IMR-90 (cell line): ENCODE measurements around the gene YBX1. TPM values are rescaled to one million over a fixed set of nuclear protein-coding genes. Genes with fewer than 3 reads are reported as not detected.
A peak's percentile ranks its signal among the peaks of the same experiment; 100 is the strongest.

ENCODE experiments used
- ATAC-seq: fragments of 200-7000 bp; cut with Tn5 transposase; 2 replicates; pipeline ENCODE4 v1.9.1; 2020; ENCODE audit warnings: low read depth, mild to moderate bottlenecking, moderate library complexity
- BruUV-seq: library from RNA; stranded (reverse); fragments of 400-500 nt; replicated peaks from 2 replicates; lab custom pipeline; 2021; lab: Mats Ljungman, UMichigan
- CTCF ChIA-PET: fragments of 300-600 bp; formaldehyde crosslinking; extraction: SDS; loops from one replicate; lab custom pipeline; 2021; ENCODE audit warnings: antibody characterized with exemption; lab: Yijun Ruan, JAX
- POLR2A ChIA-PET: fragments of 300-600 bp; sonication (Branson Sonifier 250); formaldehyde crosslinking; loops from one replicate; lab custom pipeline; 2022; ENCODE audit warnings: antibody characterized with exemption; ENCODE audit not compliant: unreplicated experiment; lab: Charles Lee
- DNase-seq: peaks from one replicate; pipeline ENCODE4 v3.0.0; 2013
- H2AFZ ChIP-seq: replicated peaks from 2 replicates; pipeline ENCODE3; 2013; ENCODE audit warnings: low read length, mild to moderate bottlenecking; ENCODE audit not compliant: poor library complexity
- H2AK5ac ChIP-seq: 2 replicates; pipeline ENCODE4 v1.6.1; 2013; ENCODE audit warnings: low read depth, low read length, inconsistent platforms
- H2AK9ac ChIP-seq: replicated peaks from 2 replicates; pipeline ENCODE3; 2013; ENCODE audit warnings: mild to moderate bottlenecking, low read depth, low read length, moderate library complexity; ENCODE audit not compliant: poor library complexity
- H2BK120ac ChIP-seq: 2 replicates; pipeline ENCODE4 v1.6.1; 2013; ENCODE audit warnings: low read depth, low read length, inconsistent platforms
- H2BK15ac ChIP-seq: 3 replicates; pipeline ENCODE4 v1.6.1; 2013; ENCODE audit warnings: low read depth, low read length, inconsistent platforms
- H2BK20ac ChIP-seq: 2 replicates; pipeline ENCODE4 v1.6.1; 2013; ENCODE audit warnings: low read depth, mild to moderate bottlenecking, inconsistent platforms, low read length, moderate library complexity
- H2BK5ac ChIP-seq: 2 replicates; pipeline ENCODE4 v1.6.1; 2013; ENCODE audit warnings: mild to moderate bottlenecking, low read depth, low read length, inconsistent platforms; ENCODE audit not compliant: poor library complexity, severe bottlenecking
- H3K14ac ChIP-seq: replicated peaks from 2 replicates; pipeline ENCODE4 v1.6.1; 2013; ENCODE audit warnings: low read depth, low read length, inconsistent platforms
- H3K18ac ChIP-seq: 2 replicates; pipeline ENCODE4 v1.6.1; 2013; ENCODE audit warnings: low read depth, low read length, control low read depth
- H3K23ac ChIP-seq: 2 replicates; pipeline ENCODE4 v1.6.1; 2013; ENCODE audit warnings: low read depth, low read length, inconsistent platforms
- H3K27ac ChIP-seq: 2 replicates; pipeline ENCODE4 v1.5.1; 2013; ENCODE audit warnings: mild to moderate bottlenecking, control low read depth, low read length; ENCODE audit not compliant: insufficient read depth
- H3K27me3 ChIP-seq: 2 replicates; pipeline ENCODE4 v1.6.1; 2013; ENCODE audit warnings: low read length; ENCODE audit not compliant: control insufficient read depth, insufficient read depth
- H3K36me3 ChIP-seq: 2 replicates; pipeline ENCODE4 v1.6.1; 2013; ENCODE audit warnings: low read length, mixed read lengths; ENCODE audit not compliant: control insufficient read depth, insufficient read depth
- H3K4ac ChIP-seq: 2 replicates; pipeline ENCODE4 v1.6.1; 2013; ENCODE audit warnings: low read depth, low read length, inconsistent platforms
- H3K4me1 ChIP-seq: 2 replicates; pipeline ENCODE4 v1.6.1; 2013; ENCODE audit warnings: low read length, mixed read lengths; ENCODE audit not compliant: control insufficient read depth, insufficient read depth
- H3K4me2 ChIP-seq: 2 replicates; pipeline ENCODE4 v1.6.1; 2013; ENCODE audit warnings: low read depth, mild to moderate bottlenecking, control low read depth, low read length, moderate library complexity
- H3K4me3 ChIP-seq: 2 replicates; pipeline ENCODE4 v1.5.1; 2013; ENCODE audit warnings: low read depth, mild to moderate bottlenecking, control low read depth, low read length, moderate library complexity; ENCODE audit not compliant: insufficient read depth
- H3K56ac ChIP-seq: 2 replicates; pipeline ENCODE4 v1.6.1; 2013; ENCODE audit warnings: low read length, inconsistent platforms; ENCODE audit not compliant: insufficient read depth; ENCODE audit errors: extremely low read depth
- H3K79me1 ChIP-seq, 2 experiments: 2 replicates each; pipeline ENCODE4 v1.6.1; 2013; ENCODE audit warnings: low read length in 2 of 2, inconsistent platforms in 1 of 2, low read depth in 1 of 2
- H3K9ac ChIP-seq: 2 replicates; pipeline ENCODE4 v1.6.1; 2013; ENCODE audit warnings: low read depth, low read length, control low read depth
- H3K9me1 ChIP-seq: 2 replicates; pipeline ENCODE4 v1.6.1; 2013; ENCODE audit warnings: low read length, inconsistent platforms; ENCODE audit not compliant: insufficient read depth
- H3K9me3 ChIP-seq: 2 replicates; pipeline ENCODE4 v1.6.1; 2013; ENCODE audit warnings: low read length; ENCODE audit not compliant: control insufficient read depth, insufficient read depth
- H4K20me1 ChIP-seq: 2 replicates; pipeline ENCODE4 v1.6.1; 2013; ENCODE audit warnings: low read length, inconsistent platforms; ENCODE audit not compliant: insufficient read depth
- H4K5ac ChIP-seq: 2 replicates; pipeline ENCODE4 v1.6.1; 2013; ENCODE audit warnings: mild to moderate bottlenecking, low read depth, low read length, control low read depth
- H4K8ac ChIP-seq, 2 experiments: 2 replicates each; pipeline ENCODE4 v1.6.1; 2013; ENCODE audit warnings: low read depth in 2 of 2, low read length in 2 of 2, control low read depth in 1 of 2, inconsistent platforms in 1 of 2
- H4K91ac ChIP-seq: 2 replicates; pipeline ENCODE4 v1.6.1; 2013; ENCODE audit warnings: low read depth, low read length, inconsistent platforms; ENCODE audit not compliant: insufficient read depth
- BHLHE40 ChIP-seq: fragments of 150-350 bp; IDR thresholded peaks from 2 replicates; pipeline ENCODE4 v1.6.1; 2016; ENCODE audit warnings: mild to moderate bottlenecking, low read depth, low read length
- FOS ChIP-seq: fragments of 150-350 bp; IDR thresholded peaks from 2 replicates; pipeline ENCODE4 v1.6.1; 2016; ENCODE audit warnings: low read depth, low read length
- MAFK ChIP-seq: IDR thresholded peaks from 2 replicates; pipeline ENCODE4 v1.6.1; 2012; ENCODE audit warnings: low read depth, low read length, improper control_type of control experiment
- MXI1 ChIP-seq: IDR thresholded peaks from 2 replicates; pipeline ENCODE4 v1.6.1; 2012; ENCODE audit warnings: low read depth, mild to moderate bottlenecking, low read length, moderate library complexity, borderline replicate concordance
- USF2 ChIP-seq: fragments of 150-350 bp; IDR thresholded peaks from 2 replicates; pipeline ENCODE4 v1.6.1; 2017; ENCODE audit warnings: mild to moderate bottlenecking, antibody characterized with exemption, low read length, low read depth
- dilution Hi-C: fragments of 300-500 bp; cut with HindIII; formaldehyde crosslinking; loops from one replicate; pipeline ENCODE4 v1.14.3; 2018; ENCODE audit warnings: low sequenced_read_pairs; ENCODE audit not compliant: unreplicated experiment
- in situ Hi-C: fragments of 300-500 bp; cut with MboI; formaldehyde crosslinking; loops from 3 replicates; pipeline ENCODE4 v1.14.3; 2019; ENCODE audit warnings: low sequenced_read_pairs, inconsistent platforms, mixed read lengths
- intact Hi-C: fragments of 100-400 bp; cut with micrococcal nuclease; formaldehyde crosslinking; loops from 2 replicates; pipeline ENCODE4 v1.10.0; 2022
- polyA plus RNA-seq, 3 experiments: library from polyadenylated mRNA; depleted of rRNA; stranded (reverse); fragments of >200 nt; gene quantifications; 2 replicates each; pipeline ENCODE4 v1.2.3, GENCODE V29; 2012; ENCODE audit warnings: low replicate concordance in 1 of 3
- total RNA-seq: library from RNA; depleted of rRNA; stranded (reverse); fragments of >200 nt; gene quantifications from 2 replicates; pipeline ENCODE4 v1.2.3, GENCODE V29; 2012

The YBX1 gene
- total and polyA plus RNA-seq, 2 of the 4 experiments (the other 2 are of a cell fraction): 605 to 843 TPM

DNA sequence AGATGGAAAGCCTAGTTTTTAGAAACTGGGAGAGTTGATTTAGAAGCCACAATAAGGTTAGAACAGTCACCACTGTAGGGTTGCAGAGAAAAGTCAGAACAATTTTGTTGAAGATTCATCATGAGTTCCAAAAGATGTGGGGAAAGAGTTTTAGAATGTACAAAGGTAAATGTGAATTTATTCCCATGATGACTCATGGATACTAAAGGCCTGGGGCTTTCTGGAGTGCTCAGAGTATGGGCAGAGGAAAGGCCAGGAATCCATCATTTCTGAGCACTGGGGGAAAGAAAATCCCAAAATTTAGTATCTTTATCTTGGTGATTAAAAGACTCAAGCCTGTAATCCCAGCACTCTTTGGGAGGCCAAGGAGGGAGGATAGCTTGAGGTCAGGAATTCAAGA lies 17.8 kb downstream of the YBX1 start:
- CTCF ChIA-PET: interaction anchor here (0.6 kb wide), 1 partner anchor 86 kb away, joined by 5 read pairs; no protein-coding TSS in a partner anchor

More for the DNA sequence above, 17.8 kb downstream of the YBX1 start:
- POLR2A ChIA-PET: no interaction called here
- H3K27ac ChIP-seq: no peak overlapping the region
- in situ Hi-C loops: no loop called here
- no peak for ATAC-seq
- no peak overlapping the region for H3K4me3 ChIP-seq
- peaks cover 52% of the 10 kb centered on the region for H3K36me3 ChIP-seq
- H3K14ac ChIP-seq: no peak overlapping the region
- H2BK20ac ChIP-seq: no peak overlapping the region
- H2BK15ac ChIP-seq: no peak overlapping the region
- H3K56ac ChIP-seq: no peak overlapping the region
- DNase-seq: peak; percentile 18
- no peak overlapping the region for H4K5ac ChIP-seq
- H2AFZ ChIP-seq: no peak overlapping the region
- H2BK5ac ChIP-seq: no peak overlapping the region
- H3K9ac ChIP-seq: no peak overlapping the region
- TF ChIP-seq BHLHE40: no peak
- TF ChIP-seq FOS: no peak
- no peak for TF ChIP-seq USF2
- no peak for TF ChIP-seq MXI1
- TF ChIP-seq MAFK: no peak
- H4K20me1 ChIP-seq: peaks cover 20% of the 10 kb centered on the region
- no peak overlapping the region for H2AK5ac ChIP-seq
- H3K9me3 ChIP-seq: no peaks in the 10 kb centered on the region
- H4K91ac ChIP-seq: no peak overlapping the region
- intact Hi-C loops: no loop called here
- dilution Hi-C loops: no loop called here
- BruUV-seq: no TSS peak
- no peak overlapping the region for H2BK120ac ChIP-seq
- peaks cover 22 to 52% of the 10 kb centered on the region in 2 experiments for H3K79me1 ChIP-seq
- no peaks in the 10 kb centered on the region for H3K27me3 ChIP-seq
- H3K9me1 ChIP-seq: peaks cover 3% of the 10 kb centered on the region
- H3K23ac ChIP-seq: no peak overlapping the region
- no peak overlapping the region for H3K18ac ChIP-seq
- no peak overlapping the region for H2AK9ac ChIP-seq
- no peak overlapping the region for H3K4ac ChIP-seq
- no peak overlapping the region for H4K8ac ChIP-seq
- no peak overlapping the region for H3K4me2 ChIP-seq
- no peaks in the 10 kb centered on the region for H3K4me1 ChIP-seq
